Natural killer cell (primary cell): ENCODE measurements around the gene HOXD1. TPM values are rescaled to one million over a fixed set of nuclear protein-coding genes. Genes with fewer than 3 reads are reported as not detected.

Source experiments
- ATAC-seq, 3 donors: fragments of 150-1000 bp in 2 of 3; fragments of 200-7000 bp in 1 of 3; cut with Tn5 transposase; 1 replicate in 1 of 3; 2 replicates in 2 of 3; pipeline ENCODE4 v1.10.0; 2021; ENCODE audit warnings: mild to moderate bottlenecking in 2 of 3, moderate library complexity in 2 of 3
- DNase-seq, 2 donors: peaks; one replicate each; pipeline versions ENCODE4 v3.0.0 to v3.0.0-alpha.2; 2013 to 2021; ENCODE audit warnings: mixed read lengths in 1 of 2
- H3K27ac ChIP-seq: one replicate; pipeline ENCODE4 v1.5.1; 2013; ENCODE audit warnings: mild to moderate bottlenecking, low read length
- H3K27me3 ChIP-seq: one replicate; pipeline ENCODE4 v1.6.1; 2013; ENCODE audit warnings: low read length; ENCODE audit not compliant: control insufficient read depth, insufficient read depth
- H3K36me3 ChIP-seq: one replicate; pipeline ENCODE4 v1.6.1; 2013; ENCODE audit warnings: low read length; ENCODE audit not compliant: control insufficient read depth, insufficient read depth
- H3K4me1 ChIP-seq: one replicate; pipeline ENCODE4 v1.6.1; 2013; ENCODE audit warnings: low read length; ENCODE audit not compliant: control insufficient read depth, insufficient read depth
- H3K4me3 ChIP-seq: one replicate; pipeline ENCODE4 v1.5.1; 2013; ENCODE audit warnings: low read length
- H3K9me3 ChIP-seq: one replicate; pipeline ENCODE4 v1.6.1; 2013; ENCODE audit warnings: low read length; ENCODE audit not compliant: control insufficient read depth, insufficient read depth
- H3K27ac Mint-ChIP-seq, 2 donors: one replicate each; pipeline ENCODE4 v1.8.0; 2022; ENCODE audit warnings: mild to moderate bottlenecking in 2 of 2, mixed read lengths in 2 of 2, moderate library complexity in 1 of 2
- H3K27me3 Mint-ChIP-seq, 2 donors: one replicate each; pipeline ENCODE4 v1.8.0; 2022; ENCODE audit warnings: low read depth in 2 of 2, mixed read lengths in 2 of 2
- H3K36me3 Mint-ChIP-seq: one replicate; pipeline ENCODE4 v1.8.0; 2022; ENCODE audit warnings: mixed read lengths
- H3K4me1 Mint-ChIP-seq, 2 donors: one replicate each; pipeline ENCODE4 v1.8.0; 2022; ENCODE audit warnings: mixed read lengths in 2 of 2
- H3K4me3 Mint-ChIP-seq: one replicate; pipeline ENCODE4 v1.8.0; 2022; ENCODE audit warnings: mild to moderate bottlenecking, moderate library complexity, mixed read lengths
- H3K9me3 Mint-ChIP-seq, 2 donors: one replicate each; pipeline ENCODE4 v1.8.0; 2022; ENCODE audit warnings: mixed read lengths in 2 of 2
- CTCF ChIP-seq: fragments of 200-600 bp; IDR thresholded peaks from one replicate; pipeline ENCODE4 v1.8.0; 2022; ENCODE audit warnings: antibody characterized with exemption
- WGBS: methylation state at CpG from one replicate; pipeline ENCODE4 v1.1.7; 2013; ENCODE audit warnings: missing lambda C conversion rate; ENCODE audit not compliant: insufficient coverage; 5-methylcytosine and 5-hydroxymethylcytosine counted together
- intact Hi-C: fragments of 100-400 bp; cut with micrococcal nuclease; formaldehyde crosslinking; loops from one replicate; pipeline ENCODE4 v1.14.2; 2022
- total RNA-seq, 4 donors: library from RNA; stranded (reverse); fragments of 120-200 nt in 1 of 4; gene quantifications; one replicate each; pipeline versions ENCODE4 v1.2.3 to v1.2.4, GENCODE V29; 2013 to 2022

HOXD1 gene
- total RNA-seq, 3 donors from 2014 or later (not counting 1 experiment from before 2014, with no cell fraction given) = 0.12 TPM; not detected in 2

DNA sequence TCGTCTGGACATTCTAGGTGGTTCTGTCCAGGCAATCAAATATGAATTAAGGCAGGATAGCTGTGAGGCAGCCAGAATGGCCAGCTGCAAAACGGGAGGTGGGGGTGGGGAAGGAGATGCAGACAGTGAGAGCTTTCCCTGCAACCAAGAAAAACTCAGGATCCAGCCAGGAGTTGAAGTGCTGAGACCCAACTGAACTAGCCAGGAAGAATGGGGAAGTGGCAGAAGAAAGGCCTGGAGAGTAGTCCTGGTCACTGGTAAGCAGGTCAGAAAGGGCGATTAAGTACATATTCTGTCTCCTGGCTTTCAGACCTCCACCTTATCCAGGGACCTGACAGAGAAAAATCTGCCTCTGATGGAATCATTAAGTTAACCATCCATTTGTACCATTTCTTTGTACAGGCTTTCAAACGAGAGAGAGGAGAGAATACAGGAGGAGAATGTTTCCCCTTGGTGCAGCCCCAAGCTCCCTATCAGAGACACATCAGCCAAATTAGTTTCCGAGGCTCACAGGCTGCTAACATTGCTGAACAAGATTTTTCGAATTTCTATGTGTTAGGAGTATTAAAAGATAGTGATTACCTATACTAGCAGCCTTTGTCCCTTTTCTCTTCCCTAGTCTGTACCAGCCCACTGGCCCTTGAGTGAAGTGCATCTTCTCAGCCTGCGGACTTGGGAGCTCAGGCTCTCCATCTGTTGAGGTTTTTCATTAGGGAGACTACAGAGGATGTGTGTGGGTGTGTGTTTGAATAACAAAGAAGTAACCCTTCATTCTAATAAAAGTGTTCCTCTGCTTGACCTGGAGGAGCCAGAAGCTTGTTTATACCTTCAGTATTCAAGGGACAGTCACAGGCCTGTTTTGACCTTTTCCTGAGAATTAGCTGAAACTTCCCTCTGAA, 12.5 kb upstream of the HOXD1 start:
- H3K9me3 ChIP-seq = no peaks in the 10 kb centered on the region
- H3K36me3 Mint-ChIP-seq = peaks cover 8% of the 10 kb centered on the region
- no peak overlapping the region for H3K4me3 Mint-ChIP-seq
- H3K4me1 Mint-ChIP-seq = no peaks in the 10 kb centered on the region
- no peak overlapping the region for H3K27ac Mint-ChIP-seq
- TF ChIP-seq CTCF = no peak
- no peaks in the 10 kb centered on the region for H3K36me3 ChIP-seq
- WGBS = 57% methylated on average over 4 of the region's 7 CpGs
- ATAC-seq (no peak), DNase-seq (no peak)
- no peaks in the 10 kb centered on the region for H3K4me1 ChIP-seq
- H3K4me3 ChIP-seq = no peak overlapping the region
- no peaks in the 10 kb centered on the region for H3K9me3 Mint-ChIP-seq
- H3K27ac ChIP-seq = no peak overlapping the region
- intact Hi-C loops = no loop called here
- peaks cover 73 to 81% of the 10 kb centered on the region in 2 donors for H3K27me3 Mint-ChIP-seq
- H3K27me3 ChIP-seq = peaks cover 69% of the 10 kb centered on the region

DNA sequence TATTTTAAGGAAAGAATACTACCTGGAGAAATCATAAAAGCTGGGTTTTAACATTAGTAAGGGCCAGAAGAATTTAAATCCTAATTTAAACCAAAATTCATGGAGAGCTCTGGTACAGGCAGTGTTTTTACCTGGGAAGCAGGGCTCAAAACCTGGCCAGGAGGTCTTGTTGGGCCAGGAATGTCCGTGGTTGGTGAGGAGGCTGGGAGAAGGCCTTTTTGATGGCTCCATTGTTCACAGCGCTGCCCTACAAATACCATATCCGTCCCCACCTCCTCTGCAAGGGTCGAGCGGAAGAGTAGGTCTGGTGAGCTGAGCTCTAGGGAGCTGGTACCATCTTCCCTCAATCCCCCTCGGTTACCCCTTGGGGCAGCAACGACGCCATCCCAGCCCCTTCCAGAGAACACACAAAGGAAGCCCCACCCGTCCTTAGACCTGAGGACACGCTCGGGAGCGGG, 10.9 kb upstream of the HOXD1 start:
- intact Hi-C loops = no loop called here
- H3K27me3 ChIP-seq = peaks cover 59% of the 10 kb centered on the region
- H3K27ac Mint-ChIP-seq = no peak overlapping the region
- peaks cover 8% of the 10 kb centered on the region for H3K36me3 Mint-ChIP-seq
- no peaks in the 10 kb centered on the region for H3K9me3 Mint-ChIP-seq
- 2% methylated on average over 11 of the region's 12 CpGs for WGBS
- H3K4me1 ChIP-seq = no peaks in the 10 kb centered on the region
- no peaks in the 10 kb centered on the region for H3K9me3 ChIP-seq
- H3K27ac ChIP-seq = no peak overlapping the region
- peaks cover 66 to 80% of the 10 kb centered on the region in 2 donors for H3K27me3 Mint-ChIP-seq
- no peak overlapping the region for H3K4me3 Mint-ChIP-seq
- ATAC-seq (no peak), DNase-seq (no peak)
- no peaks in the 10 kb centered on the region for H3K36me3 ChIP-seq
- no peaks in the 10 kb centered on the region for H3K4me1 Mint-ChIP-seq
- no peak for TF ChIP-seq CTCF
- H3K4me3 ChIP-seq = no peak overlapping the region

DNA sequence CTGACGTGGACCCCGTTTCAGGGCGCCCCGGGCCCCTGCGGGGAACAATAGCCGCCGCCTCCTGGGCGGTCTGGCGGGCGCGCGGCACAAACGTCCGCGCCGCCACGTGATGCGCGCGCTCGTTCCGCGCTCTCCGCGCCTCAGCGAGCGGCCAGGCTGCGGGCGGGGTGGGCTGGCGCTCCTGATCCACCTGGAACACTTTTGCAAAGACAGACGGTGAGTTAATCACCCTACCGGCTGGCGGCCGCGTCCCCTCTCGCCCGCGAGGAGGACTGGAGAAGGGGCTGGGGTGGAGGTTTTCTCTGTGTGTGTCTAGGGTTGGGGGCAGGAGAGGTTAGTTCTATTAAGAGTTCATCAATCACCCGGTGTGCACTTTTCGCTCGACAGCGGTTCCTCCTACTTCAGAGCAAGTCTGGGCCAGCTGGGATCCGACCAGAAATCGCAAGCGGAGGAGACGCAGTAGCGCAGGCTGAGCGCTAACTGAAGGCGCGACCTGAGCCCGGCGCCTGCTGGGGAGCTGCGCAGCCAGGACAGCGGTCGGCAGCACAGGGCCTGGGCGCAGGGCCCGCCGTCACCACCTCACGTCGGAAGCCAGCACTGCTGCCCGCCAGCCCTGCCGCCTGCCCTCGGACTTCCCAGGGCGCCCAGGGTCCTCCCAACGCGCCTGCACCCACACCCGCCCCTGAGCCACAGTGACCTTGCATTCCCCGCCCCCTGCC, 10.3 kb upstream of the HOXD1 start:
- Histone ChIP-seq H3K4me1 (no peaks in the 10 kb centered on the region), H3K4me3 (no peak overlapping the region), H3K27me3 (peaks cover 57% of the 10 kb centered on the region), H3K9me3 (no peaks in the 10 kb centered on the region), H3K36me3 (no peaks in the 10 kb centered on the region), H3K27ac (no peak overlapping the region)
- WGBS = 3% methylated on average over 68 of the region's 68 CpGs
- H3K9me3 Mint-ChIP-seq = no peaks in the 10 kb centered on the region
- no peak for DNase-seq
- peaks cover 63 to 74% of the 10 kb centered on the region in 2 donors for H3K27me3 Mint-ChIP-seq
- peaks cover 8% of the 10 kb centered on the region for H3K36me3 Mint-ChIP-seq
- H3K27ac Mint-ChIP-seq = no peak overlapping the region
- no peaks in the 10 kb centered on the region for H3K4me1 Mint-ChIP-seq
- TF ChIP-seq CTCF = no peak
- no peak overlapping the region for H3K4me3 Mint-ChIP-seq
- ATAC-seq = no peak
- intact Hi-C loops = no loop called here
